GM04504 (cell line): Measurements from ENCODE around the gene BICC1.

Experiments
- DNase-seq: peaks from one replicate; pipeline ENCODE4 v3.0.0-alpha.2; 2012; ENCODE audit warnings: low read depth

BICC1 gene

GRCh38 chr10:58515291-58515941, 2.7 kb downstream of the BICC1 start:
- no peak for DNase-seq

GRCh38 chr10:58516119-58516518, 3.4 kb downstream of the BICC1 start:
- DNase-seq = no peak

DNA sequence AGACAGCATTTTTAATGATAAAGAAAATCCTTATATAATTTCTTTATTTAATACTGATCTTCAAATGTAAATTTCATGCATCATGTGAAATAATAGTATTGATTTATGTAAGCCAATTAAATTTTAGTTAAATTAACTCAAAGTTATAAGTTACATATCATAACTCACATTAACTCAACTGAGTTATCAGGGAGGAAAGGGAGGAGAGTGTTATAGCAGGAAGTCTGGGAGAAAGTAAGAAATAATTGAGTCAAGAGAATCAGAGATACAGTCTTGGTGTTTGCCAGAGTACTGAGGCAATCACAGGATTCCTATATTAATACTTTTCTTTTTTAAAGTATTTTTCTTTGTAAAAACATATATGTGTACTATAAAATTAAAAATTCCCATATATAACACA, 4.0 kb downstream of the BICC1 start:
- DNase-seq = no peak

GRCh38 chr10:58517081-58517480, 4.4 kb downstream of the BICC1 start:
- no peak for DNase-seq

DNA sequence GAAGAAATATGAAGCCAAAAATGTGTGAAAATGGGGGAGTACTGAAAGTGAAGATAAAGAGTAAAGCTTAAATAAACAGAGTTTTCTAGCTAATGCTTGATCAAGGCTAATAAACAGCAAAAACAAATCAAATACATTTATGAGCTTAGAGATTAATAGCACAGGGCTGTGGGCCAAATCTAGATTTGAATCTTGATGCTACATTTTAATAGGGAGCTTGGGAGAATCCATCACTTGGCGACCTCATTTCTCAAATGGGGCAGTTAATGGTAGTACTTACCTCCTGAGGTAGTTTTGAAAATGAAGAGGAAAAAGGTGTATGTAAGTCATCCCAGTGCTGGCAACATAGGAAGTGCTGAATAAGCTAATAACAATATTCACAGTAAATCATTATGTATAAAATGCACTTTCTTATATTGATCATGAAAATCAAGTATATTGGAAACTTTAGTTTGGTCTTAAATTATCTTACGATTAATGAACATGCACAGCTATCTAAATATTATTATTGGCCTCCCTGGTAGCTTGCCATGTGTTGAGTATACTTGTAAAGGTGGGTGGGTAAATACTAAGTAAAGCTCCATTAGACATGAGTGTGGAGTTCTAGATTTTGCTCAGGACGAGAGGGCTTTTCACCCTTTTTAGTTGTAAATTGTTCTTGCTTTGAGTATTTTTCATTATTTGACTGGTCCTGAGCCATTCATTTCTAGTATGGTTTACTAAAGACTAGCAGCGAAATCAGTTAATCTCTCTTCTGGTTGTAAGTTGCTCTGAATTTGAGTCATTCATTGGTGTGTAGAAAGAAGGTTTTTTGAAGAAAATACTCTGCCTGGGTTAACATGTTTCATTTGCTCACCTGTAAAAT, 5.1 kb downstream of the BICC1 start:
- no peak for DNase-seq

- no peak for DNase-seq
Measured at GRCh38 chr10:58518775-58519174, 6.1 kb downstream of the BICC1 start.

GRCh38 chr10:58529077-58529728, 16.5 kb downstream of the BICC1 start:
- DNase-seq = no peak

DNA sequence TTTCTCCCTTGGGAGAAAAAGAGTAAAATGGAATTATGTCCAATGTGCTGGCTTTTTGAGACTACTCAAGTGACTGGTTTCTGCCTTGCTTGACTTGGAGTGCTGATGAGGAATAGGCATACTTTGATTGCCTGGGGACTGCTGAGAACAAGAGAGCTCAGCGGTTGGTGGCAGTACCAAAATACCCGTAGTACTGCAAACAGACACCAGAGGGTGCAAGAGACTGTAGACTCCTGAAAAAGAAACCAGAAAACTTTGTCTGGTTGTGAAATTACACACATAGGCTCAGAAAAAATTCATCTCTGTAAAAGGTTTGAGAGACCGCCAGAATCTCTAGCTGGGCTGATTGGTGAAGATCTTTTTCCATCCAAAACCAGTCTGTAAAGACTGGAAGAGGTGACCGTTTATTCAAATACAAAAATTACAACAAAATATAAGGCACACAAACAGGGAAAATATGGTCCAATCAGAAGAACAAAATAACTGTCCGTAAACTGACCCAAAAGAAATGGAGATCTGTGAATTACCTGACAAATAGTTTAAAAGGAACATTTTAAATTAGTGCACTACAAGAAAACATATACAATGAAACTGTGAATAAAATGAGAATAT, 18.5 kb downstream of the BICC1 start:
- DNase-seq = peak; percentile 63

DNA sequence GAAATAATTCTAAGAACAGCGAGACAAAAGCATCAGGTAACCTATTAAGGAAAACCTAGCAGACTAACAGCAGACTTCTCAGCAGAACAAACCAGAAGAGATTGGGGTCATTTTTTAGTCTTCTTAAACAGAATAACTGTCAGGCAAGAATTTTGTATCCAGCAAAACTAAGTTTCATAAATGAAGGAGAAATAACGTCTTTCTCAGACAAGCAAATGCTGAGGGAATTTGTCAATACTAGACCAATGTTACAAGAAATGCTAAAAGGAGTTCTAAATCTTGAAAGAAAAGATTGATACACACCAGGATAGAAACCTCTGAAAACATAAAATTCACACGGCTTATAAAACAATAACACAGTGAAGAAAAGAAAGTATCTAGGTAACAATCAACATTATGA, 22.6 kb downstream of the BICC1 start:
- no peak for DNase-seq

GRCh38 chr10:58543141-58543540, 30.5 kb downstream of the BICC1 start:
- DNase-seq = no peak

DNA sequence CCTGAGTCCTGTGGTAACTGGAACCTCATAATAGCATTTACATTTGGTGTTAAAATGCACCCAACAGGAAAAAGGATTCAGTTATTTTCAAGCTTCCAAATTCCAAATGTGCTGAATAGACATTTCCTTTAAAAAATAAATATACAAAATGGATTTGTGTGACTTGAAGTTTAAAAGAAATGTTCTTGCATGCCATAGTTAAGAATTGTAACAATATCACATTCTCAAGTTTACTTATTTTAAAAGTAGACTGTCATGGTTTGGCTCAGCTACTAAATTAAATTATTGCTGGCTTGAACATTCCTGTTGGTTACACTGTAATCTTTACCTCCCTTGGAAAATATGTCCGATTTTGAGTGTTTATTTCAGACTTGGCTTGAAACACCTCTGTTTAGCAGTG, 31.5 kb downstream of the BICC1 start:
- DNase-seq = no peak

GRCh38 chr10:58545427-58545826, 32.8 kb downstream of the BICC1 start:
- no peak for DNase-seq

DNA sequence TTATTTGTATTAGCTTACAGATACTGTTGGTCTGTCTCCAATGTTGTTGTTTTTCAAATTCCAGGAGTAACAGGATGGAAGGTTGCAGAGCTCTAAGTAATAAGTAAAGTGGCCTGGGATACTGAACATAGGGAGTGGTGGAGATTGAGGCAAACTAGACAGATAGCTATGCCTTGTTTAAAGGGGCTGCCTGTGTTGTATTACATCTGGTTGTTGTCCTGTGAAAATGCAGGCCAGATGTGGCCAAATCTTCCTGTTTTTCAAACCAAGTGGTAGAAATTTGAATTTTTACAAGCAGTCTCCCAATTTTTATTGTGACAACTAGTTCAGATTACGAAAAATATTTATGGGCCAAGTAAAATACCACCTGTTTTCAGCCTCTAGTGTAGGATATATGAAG, 33.5 kb downstream of the BICC1 start:
- DNase-seq = no peak

- DNase-seq = no peak
Measured at GRCh38 chr10:58546722-58547445, 34.2 kb downstream of the BICC1 start.

- no peak for DNase-seq
Measured at GRCh38 chr10:58547963-58548362, 35.3 kb downstream of the BICC1 start.

GRCh38 chr10:58554316-58554715, 41.6 kb downstream of the BICC1 start:
- no peak for DNase-seq

GRCh38 chr10:58555170-58555929, 42.7 kb downstream of the BICC1 start:
- DNase-seq = no peak

DNA sequence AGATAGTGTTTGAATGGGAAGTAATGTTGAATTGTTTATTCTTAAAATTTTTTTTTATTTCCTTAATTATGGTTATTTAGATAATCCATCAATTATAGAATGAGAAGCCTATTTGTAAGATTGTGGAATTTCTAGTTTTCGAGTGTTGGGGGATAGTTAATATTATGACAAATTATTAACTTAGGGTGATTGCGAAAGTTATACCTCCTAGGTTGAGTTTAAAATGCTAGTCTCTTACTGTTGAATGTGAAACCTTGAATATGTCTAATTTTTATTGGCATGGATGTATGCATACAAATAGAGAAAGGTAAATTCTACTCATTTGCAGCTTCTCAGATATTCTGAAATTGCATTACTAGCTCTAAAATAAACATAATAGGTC, 43.2 kb downstream of the BICC1 start:
- DNase-seq = no peak

- DNase-seq = no peak
Measured at GRCh38 chr10:58556516-58557165, 44.0 kb downstream of the BICC1 start.

GRCh38 chr10:58557714-58558113, 45.0 kb downstream of the BICC1 start:
- no peak for DNase-seq

DNA sequence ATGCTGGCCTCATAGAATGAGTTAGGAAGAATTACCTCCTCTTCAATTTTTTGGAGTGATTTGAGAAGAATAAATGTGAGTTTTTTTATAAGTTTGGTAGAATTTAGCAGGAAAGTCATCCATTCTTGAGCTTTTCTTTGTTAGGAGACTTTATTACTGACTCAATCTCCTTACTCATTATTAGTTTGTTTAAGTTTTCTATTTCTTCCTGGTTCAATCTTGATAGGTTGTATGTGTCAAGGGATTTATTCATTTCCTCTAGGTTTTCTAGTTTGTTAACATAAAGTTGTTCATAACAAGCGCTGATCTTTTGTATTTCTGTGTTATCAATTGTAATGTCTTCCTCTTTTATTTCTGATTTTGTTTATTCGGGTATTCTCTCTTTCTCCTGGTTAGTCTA, 47.4 kb downstream of the BICC1 start:
- no peak for DNase-seq
